ENCODE data around the gene GRM7.

GRM7 gene

GRCh38 chr3:7749931-7750695 lies 889.2 kb downstream of the GRM7 start:
- TF ChIP-seq POLR2AphosphoS5 (IDR thresholded peaks at IDR 0.05; ENCODE audit: low read depth, low read length) (no peak), TAF1 (IDR thresholded peaks at IDR 0.05; ENCODE audit: borderline replicate concordance, insufficient read depth, low read length) (no peak), FOXP2 (optimal IDR thresholded peaks at IDR 0.05; ENCODE audit: borderline replicate concordance, extremely low read depth, extremely low read length, insufficient read depth) (no peak), SIN3A (IDR thresholded peaks at IDR 0.05; ENCODE audit: borderline replicate concordance, insufficient read depth, low read length) (no peak)
- TF ChIP-seq, protein P1, sequence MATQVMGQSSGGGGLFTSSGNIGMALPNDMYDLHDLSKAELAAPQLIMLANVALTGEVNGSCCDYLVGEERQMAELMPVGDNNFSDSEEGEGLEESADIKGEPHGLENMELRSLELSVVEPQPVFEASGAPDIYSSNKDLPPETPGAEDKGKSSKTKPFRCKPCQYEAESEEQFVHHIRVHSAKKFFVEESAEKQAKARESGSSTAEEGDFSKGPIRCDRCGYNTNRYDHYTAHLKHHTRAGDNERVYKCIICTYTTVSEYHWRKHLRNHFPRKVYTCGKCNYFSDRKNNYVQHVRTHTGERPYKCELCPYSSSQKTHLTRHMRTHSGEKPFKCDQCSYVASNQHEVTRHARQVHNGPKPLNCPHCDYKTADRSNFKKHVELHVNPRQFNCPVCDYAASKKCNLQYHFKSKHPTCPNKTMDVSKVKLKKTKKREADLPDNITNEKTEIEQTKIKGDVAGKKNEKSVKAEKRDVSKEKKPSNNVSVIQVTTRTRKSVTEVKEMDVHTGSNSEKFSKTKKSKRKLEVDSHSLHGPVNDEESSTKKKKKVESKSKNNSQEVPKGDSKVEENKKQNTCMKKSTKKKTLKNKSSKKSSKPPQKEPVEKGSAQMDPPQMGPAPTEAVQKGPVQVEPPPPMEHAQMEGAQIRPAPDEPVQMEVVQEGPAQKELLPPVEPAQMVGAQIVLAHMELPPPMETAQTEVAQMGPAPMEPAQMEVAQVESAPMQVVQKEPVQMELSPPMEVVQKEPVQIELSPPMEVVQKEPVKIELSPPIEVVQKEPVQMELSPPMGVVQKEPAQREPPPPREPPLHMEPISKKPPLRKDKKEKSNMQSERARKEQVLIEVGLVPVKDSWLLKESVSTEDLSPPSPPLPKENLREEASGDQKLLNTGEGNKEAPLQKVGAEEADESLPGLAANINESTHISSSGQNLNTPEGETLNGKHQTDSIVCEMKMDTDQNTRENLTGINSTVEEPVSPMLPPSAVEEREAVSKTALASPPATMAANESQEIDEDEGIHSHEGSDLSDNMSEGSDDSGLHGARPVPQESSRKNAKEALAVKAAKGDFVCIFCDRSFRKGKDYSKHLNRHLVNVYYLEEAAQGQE (IDR thresholded peaks at IDR 0.05; ENCODE audit: insufficient read depth in 1 of 2, low read depth in 2 of 2, low read length in 2 of 2) = no peak

DNA sequence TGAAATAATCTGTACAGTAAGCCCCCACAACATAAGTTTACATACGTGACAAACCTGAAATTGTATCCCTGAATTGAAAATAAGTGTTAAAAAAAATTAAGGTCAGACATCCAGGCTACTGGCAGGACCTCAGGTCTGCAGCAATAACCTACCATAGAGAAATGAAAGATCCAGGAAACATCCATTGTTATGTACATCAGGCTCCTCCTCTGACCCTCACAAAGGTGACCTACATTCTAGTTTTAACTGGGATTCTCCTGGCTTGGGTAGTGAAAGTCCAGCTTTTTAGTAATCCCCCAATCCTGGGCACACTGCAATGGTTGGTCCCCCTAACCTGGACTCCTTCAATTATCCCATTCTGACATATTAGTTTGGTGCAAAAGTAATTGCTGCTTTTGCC lies 891.1 kb downstream of the GRM7 start:
- TF ChIP-seq, protein P1 (IDR thresholded peaks at IDR 0.05; ENCODE audit: insufficient read depth in 1 of 2, low read depth in 2 of 2, low read length in 2 of 2) = no peak
- no peak for TF ChIP-seq TAF1 (IDR thresholded peaks at IDR 0.05; ENCODE audit: borderline replicate concordance, insufficient read depth, low read length)
- TF ChIP-seq FOXP2 (optimal IDR thresholded peaks at IDR 0.05; ENCODE audit: borderline replicate concordance, extremely low read depth, extremely low read length, insufficient read depth) = no peak
- TF ChIP-seq POLR2AphosphoS5 (IDR thresholded peaks at IDR 0.05; ENCODE audit: low read depth, low read length) = no peak
- TF ChIP-seq SIN3A (IDR thresholded peaks at IDR 0.05; ENCODE audit: borderline replicate concordance, insufficient read depth, low read length) = no peak

DNA sequence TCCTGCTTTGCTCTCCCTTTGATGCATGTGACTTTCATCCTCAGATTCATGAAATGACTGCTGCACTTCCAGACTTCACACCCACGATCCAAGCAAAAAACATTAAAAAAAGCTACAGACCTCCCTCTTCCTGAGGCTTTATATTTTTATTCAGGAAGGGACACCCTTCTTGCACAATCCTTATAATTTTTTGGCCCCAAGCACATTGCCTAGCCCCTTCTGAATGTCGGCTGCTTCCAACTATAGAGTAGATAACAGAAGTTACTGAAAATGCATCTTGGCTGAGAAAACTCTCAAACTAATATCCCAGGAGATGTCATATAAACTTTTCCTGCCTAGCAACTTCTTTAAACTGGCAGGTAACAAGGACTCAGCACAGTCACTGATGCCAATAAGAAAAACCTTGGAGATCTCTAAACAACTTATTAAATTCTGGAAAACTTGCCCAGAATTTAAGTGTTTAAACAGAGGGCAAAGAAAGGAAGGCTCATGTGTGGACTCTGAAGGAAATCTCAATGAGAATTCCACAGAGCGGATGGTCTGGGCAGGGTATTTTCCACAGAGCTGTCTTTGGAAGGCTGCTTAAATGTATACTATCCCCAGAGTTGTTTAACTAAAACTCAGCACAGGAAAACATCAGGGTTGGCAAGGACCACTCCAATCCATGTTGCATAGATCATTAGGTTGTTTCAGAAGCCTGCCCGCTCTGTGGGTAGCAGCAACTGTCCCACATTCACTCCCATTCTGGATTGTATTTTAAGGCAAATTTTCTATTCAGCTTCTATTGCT lies 893.9 kb downstream of the GRM7 start:
- TF ChIP-seq SIN3A (IDR thresholded peaks at IDR 0.05; ENCODE audit: borderline replicate concordance, insufficient read depth, low read length) (no peak), FOXP2 (optimal IDR thresholded peaks at IDR 0.05; ENCODE audit: borderline replicate concordance, extremely low read depth, extremely low read length, insufficient read depth) (no peak), TAF1 (IDR thresholded peaks at IDR 0.05; ENCODE audit: borderline replicate concordance, insufficient read depth, low read length) (no peak), POLR2AphosphoS5 (IDR thresholded peaks at IDR 0.05; ENCODE audit: low read depth, low read length) (no peak)
- TF ChIP-seq, protein P1 (IDR thresholded peaks at IDR 0.05; ENCODE audit: insufficient read depth in 1 of 2, low read depth in 2 of 2, low read length in 2 of 2) = no peak

DNA sequence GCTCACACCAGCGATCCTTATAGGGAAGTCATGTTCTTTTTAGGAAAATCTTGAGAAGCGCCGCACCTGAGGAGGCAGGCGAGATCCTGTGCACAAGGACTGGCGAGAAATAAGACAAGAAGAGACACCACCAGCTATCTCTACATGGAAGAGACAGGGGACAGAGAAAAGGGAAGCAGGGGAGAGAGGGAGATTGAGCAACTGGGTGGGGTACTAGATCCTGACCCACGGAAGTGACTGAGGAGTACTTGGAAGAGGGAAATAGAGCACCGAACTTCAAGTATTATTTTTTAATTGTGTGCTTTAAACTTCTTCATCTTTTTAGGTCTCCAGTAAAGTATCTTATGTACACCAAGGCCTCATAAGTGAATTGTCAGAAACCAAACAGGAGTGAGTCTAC lies 898.7 kb downstream of the GRM7 start:
- no peak for TF ChIP-seq POLR2AphosphoS5 (IDR thresholded peaks at IDR 0.05; ENCODE audit: low read depth, low read length)
- no peak for TF ChIP-seq SIN3A (IDR thresholded peaks at IDR 0.05; ENCODE audit: borderline replicate concordance, insufficient read depth, low read length)
- no peak for TF ChIP-seq TAF1 (IDR thresholded peaks at IDR 0.05; ENCODE audit: borderline replicate concordance, insufficient read depth, low read length)
- TF ChIP-seq FOXP2 (optimal IDR thresholded peaks at IDR 0.05; ENCODE audit: borderline replicate concordance, extremely low read depth, extremely low read length, insufficient read depth) = no peak
- TF ChIP-seq, protein P1 (IDR thresholded peaks at IDR 0.05; ENCODE audit: insufficient read depth in 1 of 2, low read depth in 2 of 2, low read length in 2 of 2) = no peak

Data from PFSK-1 (cell line).